Measurements from ENCODE around the gene PDCD1.

Gene PDCD1

DNA sequence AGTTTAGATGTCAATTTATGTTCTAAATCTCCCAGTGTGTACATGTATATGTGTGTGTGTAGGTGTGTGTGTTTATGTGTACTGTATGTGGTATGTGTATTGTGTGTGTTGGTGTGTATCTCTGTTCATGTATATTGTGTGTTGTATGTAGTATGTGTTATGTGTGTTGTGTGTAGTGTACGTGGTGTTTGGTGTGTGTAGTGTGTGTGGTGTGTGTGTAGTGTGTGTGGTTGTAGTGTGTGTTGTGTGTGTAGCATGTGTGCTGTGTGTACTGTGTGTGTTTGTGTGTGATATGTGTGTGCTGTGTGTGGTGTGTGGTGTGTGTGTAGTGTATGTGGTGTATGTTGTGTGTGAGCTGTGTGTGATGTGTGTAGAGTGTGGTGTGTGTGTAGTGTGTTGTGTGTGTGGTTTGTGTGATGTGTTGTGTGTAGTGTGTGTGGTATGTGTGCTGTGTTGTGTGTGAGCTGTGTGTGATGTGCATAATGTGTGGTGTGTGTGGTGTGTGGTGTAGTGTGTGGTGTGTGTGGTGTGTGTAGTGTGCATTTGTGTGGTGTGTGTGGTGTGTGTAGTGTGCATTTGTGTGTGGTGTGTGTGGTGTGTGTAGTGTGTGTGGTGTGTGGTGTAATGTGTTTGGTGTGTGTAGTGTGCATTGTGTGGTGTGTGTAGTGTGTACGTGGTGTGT, 5.6 kb upstream of the PDCD1 start:
- no peak for DNase-seq

DNA sequence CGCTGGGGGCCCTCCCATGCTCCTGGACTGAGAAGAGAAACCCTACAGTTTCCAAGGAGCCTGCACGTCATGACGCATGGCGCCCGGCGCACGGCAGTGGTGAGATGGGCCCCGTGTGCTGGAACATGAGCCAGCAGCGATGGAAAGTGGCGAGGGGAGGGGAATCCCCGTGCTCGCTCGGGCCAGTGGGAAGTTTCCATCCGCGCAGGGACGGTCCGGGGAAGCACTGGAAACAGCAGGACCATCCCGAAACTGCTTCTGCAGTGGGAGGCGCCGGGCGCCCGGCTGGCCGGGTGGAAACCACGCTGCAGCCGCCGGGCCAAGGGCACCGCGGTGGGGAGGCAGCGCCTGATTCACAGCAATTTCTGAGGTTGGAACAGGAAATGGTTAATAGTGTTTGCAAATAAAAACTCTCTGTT, 4.9 kb upstream of the PDCD1 start:
- DNase-seq = no peak

DNA sequence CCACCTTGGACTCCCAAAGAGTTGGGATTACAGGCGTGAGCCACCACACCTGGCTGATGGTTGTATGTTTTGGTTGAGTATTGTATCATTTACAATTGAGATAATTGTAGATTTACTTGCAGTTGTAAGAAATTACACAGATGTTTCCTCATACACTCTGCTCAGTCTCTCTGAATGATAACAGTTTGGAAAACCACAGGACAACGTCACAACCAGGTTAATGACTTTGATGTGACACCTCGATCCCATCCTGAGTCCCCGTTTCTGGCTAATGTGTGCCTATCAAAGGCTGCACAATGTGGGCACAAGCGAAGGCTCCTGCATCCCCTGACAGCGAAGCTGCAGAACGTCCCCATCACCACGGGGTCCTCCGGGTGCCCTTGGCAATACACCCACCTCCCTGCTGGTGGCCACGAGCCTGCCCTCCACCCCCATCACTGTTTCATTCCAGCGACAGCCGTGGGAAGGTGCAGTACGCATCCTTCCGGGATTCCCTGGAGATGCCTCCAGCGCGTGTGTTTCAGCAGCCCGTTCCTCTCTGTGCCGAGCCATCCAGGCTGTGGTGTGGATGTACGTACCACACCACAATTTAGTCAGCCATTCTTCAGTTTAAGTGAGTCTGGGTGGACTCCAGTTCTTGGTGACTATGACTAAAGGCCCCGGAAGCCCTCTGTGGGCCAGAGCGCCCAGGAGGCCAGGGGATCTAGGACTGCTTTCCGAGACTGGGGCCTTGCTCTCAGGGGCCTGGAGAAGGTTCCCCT, 4.3 kb upstream of the PDCD1 start:
- no peak for DNase-seq

DNA sequence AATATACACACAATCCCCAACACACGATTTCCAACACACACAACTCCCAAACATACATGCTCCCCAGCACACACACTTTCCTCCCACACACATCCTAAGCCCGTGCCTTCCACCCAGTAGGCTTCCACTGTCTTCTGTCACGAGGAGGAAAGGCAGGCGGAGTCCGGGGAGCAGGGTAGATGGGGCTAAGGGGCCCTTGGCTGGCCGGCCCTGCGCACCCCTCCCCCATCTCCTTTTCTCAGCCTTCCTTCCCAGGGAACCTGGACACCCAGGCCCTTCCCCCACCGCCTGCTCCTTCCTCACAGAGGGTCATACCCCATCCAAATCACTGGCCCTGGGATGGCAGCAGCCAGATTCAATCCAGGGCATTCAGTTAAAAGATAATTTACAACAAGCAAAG, 3.4 kb upstream of the PDCD1 start:
- no peak for DNase-seq

DNA sequence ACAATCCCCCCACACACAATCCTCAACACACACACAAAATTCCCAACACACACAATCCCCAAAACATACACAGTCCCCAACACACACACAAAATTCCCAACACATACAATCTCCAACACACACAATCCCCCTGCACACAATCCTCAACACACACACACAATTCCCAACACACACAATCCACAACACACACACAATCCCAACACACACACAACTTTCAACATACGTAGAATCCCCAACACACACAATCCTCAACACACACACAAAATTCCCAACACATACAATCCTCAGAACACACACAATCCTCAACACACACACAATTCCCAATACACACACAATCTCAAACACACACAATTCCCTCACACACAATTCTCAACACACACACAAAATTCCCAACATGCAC, 2.6 kb upstream of the PDCD1 start:
- no peak for DNase-seq

DNA sequence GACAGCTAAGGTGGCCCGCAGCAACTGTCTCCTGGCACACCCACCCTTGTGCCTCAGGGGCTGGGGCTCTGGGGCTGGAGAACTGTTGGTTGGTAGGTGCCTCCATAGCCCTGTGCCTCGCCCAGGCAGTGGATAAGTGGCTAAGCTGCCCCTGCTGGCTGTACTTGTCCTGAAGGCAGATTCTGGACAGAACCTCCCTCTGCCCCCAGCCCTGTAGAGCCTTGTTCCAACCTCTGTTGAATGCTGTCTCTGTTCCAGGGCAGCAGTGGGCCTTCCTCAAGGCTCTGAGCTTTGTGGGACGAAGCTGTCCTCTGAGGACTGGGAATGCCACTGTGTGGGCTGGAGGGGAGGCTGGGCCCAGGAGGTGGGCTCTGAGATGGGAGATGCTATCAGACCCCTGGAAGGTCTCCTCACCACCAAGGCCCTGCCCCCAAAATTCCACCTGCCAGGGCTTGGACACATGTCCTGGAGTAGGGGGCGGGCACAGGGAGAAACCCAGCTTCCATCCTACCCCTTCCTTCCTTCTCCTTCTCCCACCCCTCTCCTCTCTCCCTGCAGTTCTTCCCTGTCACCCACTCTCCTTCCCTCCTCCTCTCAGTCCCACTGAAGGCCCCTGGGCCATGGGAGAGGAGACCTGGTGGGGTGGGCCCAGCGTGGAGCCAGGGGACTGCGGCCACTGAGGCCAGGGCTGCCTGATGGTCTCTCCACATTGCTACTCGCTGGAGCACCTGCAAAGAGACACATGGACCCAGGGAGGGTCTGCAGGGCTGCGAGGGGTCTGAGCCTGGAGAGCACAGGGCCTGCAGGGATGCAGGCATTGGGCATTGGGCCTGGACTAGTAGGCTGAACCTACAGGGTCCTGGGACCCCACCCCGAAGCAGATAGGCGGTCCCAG, 1.7 kb upstream of the PDCD1 start:
- DNase-seq = no peak

DNA sequence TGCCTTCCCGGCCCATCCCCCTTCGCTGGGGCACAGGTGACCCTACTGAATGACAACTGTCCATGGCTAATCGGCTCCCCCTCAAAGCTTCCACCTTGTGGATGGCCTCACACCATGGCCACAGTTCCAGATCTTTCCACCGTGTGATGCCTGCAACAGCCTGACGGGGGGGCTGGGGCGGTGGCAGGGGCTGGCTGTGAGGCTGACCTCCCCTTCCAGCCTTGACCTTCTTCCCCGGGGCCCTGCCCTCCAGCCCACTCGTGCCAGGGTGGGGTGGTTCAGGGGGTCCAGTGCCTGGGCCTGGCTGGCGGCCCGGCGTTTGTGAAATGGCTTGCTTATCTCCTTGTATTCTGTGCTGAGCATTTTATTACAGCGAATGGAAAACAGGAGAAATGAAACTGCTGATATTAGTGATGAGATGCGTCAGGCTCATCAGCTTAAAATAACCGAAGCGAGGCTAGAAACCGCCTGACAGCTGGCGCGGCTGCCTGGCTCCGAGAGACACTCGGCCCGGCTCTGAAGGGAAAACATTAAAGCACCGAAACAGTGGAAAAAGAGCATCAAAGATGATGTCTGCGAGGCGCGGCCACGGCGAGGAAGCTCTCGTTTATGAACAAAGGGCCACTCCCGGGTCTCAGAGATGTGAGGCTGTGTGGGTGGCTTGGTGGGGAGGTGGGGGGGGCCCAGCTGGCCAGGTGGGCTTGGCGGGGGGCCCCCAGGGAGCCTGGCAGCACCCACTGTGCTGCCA, 916 bp upstream of the PDCD1 start:
- no peak for DNase-seq

DNA sequence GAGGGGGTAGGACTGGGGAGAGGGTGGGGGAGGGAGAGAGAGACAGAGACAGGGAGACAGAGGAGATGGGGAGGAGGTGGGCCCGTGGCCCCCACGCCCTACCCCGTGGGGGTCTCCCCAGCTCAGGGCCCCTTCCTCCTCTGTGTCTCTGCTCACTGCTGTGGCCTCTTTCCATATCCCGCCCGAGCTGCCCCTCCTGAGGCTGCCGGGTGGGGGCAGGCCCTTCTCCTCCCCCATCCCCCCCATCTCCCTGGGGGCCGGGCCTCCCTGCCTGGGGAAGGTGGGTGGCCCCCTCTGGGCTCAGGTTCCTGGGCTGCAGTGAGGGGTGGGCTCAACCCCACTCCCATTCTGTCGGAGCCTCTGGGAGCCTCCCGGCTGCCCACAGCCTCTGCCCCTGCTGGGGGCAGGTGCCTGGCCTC, 332 bp upstream of the PDCD1 start:
- DNase-seq = no peak

DNA sequence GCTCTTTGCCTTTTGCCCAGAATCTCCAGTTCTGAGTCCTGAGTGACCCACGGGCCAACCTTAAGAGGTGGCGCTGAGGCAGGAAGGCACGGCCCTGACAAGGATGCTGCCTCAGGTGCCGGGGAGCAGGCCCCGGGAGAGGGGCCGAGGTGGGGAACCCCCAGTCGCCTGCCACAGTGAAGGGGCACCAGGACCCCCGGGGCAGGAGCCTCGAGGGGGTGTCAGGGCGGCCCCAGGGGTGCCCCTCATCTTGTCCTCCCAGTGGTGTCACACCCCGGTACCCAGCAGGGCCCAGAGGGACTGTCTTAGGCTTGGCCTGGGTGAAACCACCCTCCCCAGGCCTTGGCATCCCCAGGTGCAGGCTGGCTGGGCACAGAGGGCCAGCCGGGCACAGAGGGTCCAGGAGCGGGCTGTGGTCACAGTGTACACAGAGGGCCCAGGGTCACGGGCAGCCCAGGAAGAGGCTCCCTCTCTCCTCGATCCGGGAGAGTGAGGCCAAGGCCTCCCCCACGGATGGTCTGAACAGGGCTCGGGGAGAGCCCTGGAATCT, 1.0 kb downstream of the PDCD1 start:
- DNase-seq = no peak

DNA sequence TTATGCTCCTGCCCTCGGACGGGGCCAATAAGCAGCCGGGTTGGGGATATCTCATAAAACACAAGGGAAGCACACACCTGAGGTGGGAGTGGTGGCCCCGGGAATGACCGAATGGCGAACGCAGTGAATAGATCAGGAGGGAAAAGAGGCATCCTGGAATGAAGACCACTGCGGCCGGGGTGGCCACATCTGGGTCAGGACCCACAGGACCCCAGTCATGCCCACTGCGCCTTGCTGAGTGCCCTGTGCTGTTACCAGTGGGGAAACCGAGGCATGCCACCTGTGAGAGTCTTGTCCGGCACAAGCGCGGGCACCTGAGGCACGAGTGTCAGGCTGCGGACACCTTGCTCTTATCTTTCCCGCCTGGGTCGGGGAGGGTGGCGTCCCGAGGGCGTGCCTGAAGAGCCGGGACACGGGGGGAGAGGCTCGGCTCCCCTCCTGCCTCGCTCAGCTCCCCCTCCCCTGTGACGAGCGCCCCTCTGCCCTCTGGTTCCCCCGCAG, 1.6 kb downstream of the PDCD1 start:
- DNase-seq = no peak

DNA sequence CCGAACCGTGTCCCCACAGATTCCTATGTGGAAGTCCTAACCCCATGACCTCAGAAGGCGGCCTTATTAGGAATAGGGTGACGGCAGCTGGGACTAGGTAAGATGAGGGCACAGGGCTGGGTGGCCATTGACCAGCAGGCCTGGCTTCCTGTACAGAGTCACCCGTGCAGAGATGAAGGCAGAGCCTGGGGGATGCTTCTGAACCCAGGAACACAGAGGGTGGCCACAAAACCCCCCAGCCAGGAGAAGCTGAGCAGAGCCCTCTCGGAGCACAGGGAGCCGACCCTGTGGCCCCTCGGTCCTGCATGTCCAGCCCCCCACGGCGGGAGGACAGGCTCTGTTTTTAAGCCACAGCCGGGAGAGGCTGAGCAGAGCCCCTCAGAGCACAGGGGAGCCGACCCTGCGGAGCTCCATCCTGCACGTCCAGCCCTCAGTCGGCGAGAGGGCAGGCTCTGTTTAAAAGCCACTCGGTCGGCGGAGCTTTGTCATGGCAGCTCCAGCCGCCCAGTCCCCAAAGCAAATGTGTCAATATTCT, 2.7 kb downstream of the PDCD1 start:
- DNase-seq = no peak

DNA sequence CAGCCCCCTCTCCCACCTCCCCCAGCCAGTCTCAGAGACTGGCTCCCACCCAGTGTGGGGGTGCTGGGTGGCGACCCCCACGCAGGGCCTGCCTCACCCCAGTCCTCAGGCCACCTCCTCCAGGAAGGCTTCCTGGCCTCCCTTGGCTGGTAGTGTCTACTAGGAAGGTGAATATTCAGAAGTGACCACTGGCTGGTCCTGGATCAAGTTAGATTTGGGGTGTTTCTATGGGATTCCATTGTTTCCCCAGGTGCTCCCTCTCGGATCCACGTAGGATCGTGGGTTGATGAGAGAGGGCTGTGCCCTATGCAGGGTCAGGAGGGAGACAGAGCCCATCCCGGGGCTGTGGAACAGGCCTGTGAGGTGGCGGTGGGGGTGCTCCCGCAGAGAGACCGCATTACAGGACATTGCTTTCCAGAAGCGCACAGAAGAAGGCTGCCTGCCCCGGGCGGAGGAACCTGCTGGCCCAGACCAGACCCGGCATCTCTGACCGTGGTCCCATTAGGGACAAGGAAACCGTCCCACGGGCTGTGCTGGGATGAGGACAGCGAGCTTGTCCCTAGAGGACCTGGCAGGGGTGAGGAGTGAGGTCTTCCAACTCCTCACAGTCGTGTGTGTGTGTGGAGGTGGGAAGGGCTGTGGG, 3.3 kb downstream of the PDCD1 start:
- DNase-seq = no peak

DNA sequence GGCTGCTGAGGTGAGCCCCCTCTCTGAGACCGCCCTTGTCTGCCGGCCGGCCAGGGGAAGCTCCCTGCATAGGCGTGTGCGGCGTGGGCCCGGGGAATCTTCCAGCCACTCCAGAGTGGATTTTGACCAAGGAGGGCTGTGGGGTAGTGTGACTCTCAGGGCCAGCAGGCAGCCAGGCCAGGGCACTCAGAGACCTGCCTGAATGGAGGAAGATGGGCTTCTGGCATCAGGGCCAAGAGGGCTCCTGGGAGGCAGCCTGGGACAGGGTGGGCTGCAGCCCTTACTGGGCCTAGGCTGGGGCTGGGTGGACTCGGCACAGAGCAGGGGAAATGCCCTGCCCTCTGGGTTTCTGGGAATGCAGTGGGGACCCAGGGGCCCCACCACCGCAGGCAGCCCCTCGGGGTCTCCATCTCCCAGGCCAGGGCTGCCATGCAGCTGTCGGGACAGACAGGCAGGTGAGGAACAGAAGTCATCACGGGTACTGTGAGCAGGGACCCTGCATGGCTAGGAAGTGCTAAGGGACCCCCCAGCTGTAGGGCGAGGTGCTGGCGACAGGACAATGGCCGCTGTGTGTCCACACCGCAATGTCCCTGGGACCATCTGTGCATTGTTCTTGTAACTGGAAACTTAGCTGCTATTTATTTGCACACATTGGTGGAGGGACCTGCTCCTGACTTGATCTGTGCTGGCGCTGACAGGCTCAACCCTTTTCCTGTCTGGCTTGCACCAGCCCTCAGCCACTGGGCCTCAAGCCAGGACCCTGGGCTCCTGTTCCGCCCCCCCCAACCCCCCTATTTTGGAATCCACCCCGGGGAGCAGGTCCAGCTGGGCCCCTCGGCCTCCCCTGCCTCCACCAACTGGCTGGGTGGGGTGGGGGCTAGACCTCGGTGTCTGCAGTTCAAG, 4.1 kb downstream of the PDCD1 start:
- no peak for DNase-seq

DNA sequence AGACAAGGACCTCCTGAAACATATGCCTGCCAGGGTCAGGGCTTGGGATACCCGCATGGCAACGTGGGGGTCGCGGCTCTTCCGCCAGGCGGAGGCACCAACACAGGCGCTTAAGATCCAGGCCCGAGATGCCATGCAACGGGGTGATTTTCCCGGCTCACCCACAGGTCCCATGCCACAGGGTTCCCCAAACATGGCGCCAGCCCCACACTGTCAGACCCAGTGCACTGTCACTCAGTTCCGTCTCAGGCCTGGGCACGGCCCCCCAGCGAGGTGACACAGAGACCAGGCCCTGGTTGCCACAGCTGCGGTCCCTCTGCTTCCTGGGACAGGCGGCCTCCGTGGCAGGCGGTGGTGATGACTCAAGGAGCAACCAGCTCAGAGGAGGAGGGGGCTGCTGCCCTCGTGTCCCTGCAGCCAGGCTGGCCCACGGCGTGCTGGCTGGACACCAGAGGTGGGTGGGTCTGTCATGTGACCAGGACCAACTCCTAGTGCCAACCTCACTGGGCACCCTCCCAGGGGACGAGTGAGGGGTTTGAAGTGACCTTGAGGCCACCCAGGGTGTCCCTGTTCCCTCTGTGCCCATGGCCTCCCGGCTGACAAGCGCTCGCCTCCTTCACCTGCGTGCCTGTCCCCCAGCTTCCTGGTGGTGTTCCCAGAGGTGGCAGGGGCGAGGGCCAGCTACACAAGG, 4.9 kb downstream of the PDCD1 start:
- no peak for DNase-seq

DNA sequence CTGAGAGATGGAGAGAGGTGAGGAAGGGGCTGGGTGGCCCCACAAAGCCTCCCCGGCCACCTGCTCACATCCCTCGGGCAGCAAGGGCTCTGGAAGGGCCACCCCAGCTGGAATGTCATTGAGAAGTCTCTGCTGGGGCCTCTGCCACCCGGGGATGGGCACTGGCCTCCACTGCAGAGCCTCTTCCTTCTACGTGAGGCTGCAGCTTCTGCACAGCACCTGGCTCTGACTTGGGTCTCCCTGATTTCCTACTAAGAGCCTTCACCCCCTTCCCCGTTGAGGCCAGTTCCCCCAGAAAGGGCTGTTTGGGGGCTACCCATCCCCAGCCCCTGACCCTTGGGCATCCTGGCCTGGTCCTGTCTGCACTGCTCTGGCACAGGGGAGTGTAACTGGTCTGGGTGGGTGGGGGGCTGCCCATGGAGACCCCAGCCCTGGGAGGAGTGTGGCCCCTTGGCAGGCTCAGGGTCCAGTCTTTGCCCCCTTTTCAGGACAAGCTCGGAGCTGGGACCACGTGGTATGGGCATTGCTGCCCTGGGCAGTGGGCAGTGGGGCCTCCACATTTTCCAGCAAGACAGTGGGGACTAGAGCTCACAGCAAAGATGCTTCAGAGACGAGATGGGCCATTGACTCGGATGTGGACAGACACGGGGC, 5.6 kb downstream of the PDCD1 start:
- no peak for DNase-seq

DNA sequence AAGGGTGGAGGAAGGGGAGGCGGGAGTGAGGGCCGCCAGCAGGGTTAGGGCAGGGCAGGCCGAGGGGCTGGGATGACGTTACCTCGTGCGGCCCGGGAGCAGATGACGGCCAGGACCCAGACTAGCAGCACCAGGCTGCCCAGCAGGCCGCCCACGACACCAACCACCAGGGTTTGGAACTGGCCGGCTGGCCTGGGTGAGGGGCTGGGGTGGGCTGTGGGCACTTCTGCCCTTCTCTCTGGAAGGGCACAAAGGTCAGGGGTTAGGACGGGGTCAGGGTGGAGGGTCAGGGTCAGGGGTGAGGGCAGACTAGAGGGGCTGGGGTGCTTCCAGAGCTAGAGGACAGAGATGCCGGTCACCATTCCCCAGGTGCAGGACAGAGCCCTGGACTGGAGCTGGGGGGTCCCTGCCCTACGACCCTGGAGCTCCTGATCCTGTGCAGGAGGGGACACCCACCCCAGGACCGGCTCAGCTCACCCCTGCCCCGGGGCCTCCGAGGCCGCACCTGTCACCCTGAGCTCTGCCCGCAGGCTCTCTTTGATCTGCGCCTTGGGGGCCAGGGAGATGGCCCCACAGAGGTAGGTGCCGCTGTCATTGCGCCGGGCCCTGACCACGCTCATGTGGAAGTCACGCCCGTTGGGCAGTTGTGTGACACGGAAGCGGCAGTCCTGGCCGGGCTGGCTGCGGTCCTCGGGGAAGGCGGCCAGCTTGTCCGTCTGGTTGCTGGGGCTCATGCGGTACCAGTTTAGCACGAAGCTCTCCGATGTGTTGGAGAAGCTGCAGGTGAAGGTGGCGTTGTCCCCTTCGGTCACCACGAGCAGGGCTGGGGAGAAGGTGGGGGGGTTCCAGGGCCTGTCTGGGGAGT, 6.3 kb downstream of the PDCD1 start:
- DNase-seq = no peak

DNA sequence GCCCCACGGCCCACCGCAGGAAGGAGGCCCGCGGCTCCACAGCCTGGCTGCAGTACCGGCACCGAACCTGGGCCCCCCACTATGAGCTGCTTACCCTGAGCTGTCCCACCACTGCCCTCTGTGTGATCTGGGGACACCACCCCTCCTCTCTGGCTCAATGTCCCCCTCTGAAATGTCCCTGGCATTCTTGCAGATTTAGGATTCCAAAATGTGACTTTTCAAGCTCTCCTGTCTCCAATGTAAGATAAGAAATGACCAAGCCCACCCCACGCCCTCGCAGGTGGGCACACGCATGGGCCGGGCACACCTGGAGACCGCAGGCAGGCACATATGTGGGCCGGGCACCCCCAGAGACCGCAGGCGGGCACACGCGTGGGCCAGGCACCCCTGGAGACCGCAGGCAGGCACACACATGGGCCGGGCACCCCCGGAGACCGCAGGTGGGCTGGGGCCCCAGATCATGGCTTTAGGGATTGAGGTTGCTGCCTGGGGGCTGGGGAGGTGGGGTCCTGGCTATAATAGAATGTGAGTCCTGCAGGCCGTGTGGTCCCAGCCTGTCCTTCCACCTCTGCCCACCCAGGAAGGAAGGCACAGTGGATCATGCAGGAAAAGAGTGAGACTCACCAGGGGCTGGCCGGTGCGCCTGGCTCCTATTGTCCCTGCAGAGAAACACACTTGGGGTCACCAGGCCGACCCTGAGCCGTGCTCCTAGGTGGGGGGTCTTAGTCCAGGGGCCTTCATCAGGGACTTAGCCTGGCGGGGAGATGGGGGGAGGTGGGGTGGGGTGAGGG, 7.2 kb downstream of the PDCD1 start:
- DNase-seq = no peak

Measured in NCI-H69 (cell line).